SK-MEL-5 (cell line): Measurements from ENCODE around the gene ARHGAP28. TPM values are rescaled to one million over a fixed set of nuclear protein-coding genes. Genes with fewer than 3 reads are reported as not detected.

Experiments used
- DNase-seq: peaks from one replicate; pipeline ENCODE4 v3.0.0-alpha.2; 2016; ENCODE audit warnings: low read depth, low spot score
- in situ Hi-C: cut with HindIII; loops from 2 replicates; pipeline ENCODE4 v1.10.0; 2016; ENCODE audit warnings: low sequenced_read_pairs, high pct_unique_total_duplicates, low pct_unique_long_range_greater_than_20kb
- small RNA-seq, 2 experiments: library from RNA; depleted of rRNA; stranded (forward); fragments of <200 nt; gene quantifications; one replicate each; pipeline ENCODE3, GENCODE V24; 2014
- total RNA-seq: library from RNA; depleted of rRNA; stranded (reverse); fragments of >200 nt; shearing (Covaris generic); gene quantifications from 2 replicates; pipeline ENCODE4 v1.2.3, GENCODE V29; 2014

Gene ARHGAP28
- total RNA-seq, 1 experiment from 2014 or later, result 1.8 TPM

GRCh38 chr18:6955304-6955703 is 225.8 kb downstream of the ARHGAP28 start:
- in situ Hi-C loops, result no loop called here
- no peak for DNase-seq

GRCh38 chr18:6956495-6956894 is 227.0 kb downstream of the ARHGAP28 start:
- in situ Hi-C loops, result no loop called here
- DNase-seq, result no peak

GRCh38 chr18:6956999-6957398 is 227.5 kb downstream of the ARHGAP28 start:
- in situ Hi-C loops, result no loop called here
- no peak for DNase-seq

GRCh38 chr18:6959110-6959509 is 229.6 kb downstream of the ARHGAP28 start:
- in situ Hi-C loops, result no loop called here
- DNase-seq, result no peak

- in situ Hi-C loops, result no loop called here
- DNase-seq, result no peak
Observed at GRCh38 chr18:6960124-6960523, 230.6 kb downstream of the ARHGAP28 start.

GRCh38 chr18:6960656-6961055 is 231.1 kb downstream of the ARHGAP28 start:
- in situ Hi-C loops, result no loop called here
- DNase-seq, result no peak

GRCh38 chr18:6961331-6961730 is 231.8 kb downstream of the ARHGAP28 start:
- no peak for DNase-seq
- in situ Hi-C loops, result no loop called here

- no peak for DNase-seq
- in situ Hi-C loops, result no loop called here
Observed at GRCh38 chr18:6962571-6963451, 233.3 kb downstream of the ARHGAP28 start.

GRCh38 chr18:6963452-6964097 is 234.1 kb downstream of the ARHGAP28 start:
- in situ Hi-C loops, result no loop called here
- DNase-seq, result peak; percentile 23

Small RNAs within 50 kb of the gene (small RNA-seq; reads per million reads assigned to genes)
- 0 reads per million in 2 experiments for gene RNU6-916P
